ENCODE data around the gene VEZF1.
"Not testable (repeated sequence)": the region's sequence is repeated elsewhere in the genome, so short reads cannot be mapped to it uniquely, and the experiment has no call there.

Gene VEZF1

GRCh38 chr17:57974053-57974824, 13.8 kb downstream of the VEZF1 start:
- not testable (repeated sequence) for DNase-seq (ENCODE audit: low read depth)

DNA sequence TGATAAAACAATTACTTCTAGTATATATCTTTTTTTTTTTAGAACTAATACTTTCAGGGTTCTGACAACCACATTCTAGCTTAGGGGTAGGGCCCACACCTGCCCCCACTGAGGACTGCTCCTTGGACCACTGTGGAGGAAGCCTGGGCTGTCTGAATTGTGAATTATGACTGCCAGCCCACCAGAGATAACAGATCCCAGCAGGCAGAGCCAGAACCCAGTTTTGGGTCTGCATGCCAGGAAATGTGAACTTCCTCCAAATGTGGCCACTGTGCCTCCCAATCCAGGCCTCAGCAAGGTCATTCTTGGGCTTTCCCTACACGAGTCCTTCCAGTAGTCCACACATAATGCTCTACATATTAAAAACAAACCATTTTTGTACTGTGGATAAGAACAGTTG, 15.9 kb downstream of the VEZF1 start:
- no peak for DNase-seq (ENCODE audit: low read depth)

- DNase-seq (ENCODE audit: low read depth): no peak
Observed at GRCh38 chr17:57971572-57971971, 16.5 kb downstream of the VEZF1 start.

DNA sequence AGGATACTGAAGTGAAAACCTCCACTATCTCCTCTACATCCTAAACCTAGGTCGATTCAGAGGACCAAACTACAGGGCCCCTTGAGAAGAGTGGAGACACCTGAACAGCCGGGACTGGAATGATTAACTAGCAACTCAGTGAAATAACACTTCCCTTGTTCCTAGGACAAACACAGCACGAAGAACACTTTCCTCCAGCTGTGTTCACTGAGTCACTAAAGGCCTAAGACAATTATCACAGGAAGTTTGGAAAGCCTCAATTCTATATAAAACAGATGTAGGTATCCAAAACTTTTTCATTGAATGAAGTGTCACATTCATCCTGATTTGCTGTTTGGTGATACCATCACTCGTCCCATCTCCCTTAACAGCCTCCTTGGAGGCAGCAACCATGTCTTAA, 17.3 kb downstream of the VEZF1 start:
- DNase-seq (ENCODE audit: low read depth): no peak

DNA sequence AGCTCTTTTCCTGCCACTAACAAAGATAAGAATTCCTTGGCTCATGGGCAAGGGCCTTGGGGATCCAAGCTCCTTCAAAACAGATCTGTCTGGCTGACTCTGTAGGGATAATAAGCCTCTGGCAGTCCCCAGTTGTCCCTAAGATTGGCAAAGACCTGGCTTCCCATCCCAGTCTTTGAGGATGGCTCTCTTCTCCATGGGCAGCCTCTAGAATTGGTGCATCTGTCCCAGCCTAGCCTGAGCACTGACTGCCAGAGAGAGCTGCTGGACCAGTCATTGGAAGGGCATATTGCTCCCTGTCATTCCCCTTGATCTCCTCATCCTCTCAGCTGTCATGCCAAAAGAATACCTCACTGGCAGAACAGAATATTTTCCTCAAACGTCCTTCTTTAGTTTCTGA, 19.6 kb downstream of the VEZF1 start:
- no peak for DNase-seq (ENCODE audit: low read depth)

DNA sequence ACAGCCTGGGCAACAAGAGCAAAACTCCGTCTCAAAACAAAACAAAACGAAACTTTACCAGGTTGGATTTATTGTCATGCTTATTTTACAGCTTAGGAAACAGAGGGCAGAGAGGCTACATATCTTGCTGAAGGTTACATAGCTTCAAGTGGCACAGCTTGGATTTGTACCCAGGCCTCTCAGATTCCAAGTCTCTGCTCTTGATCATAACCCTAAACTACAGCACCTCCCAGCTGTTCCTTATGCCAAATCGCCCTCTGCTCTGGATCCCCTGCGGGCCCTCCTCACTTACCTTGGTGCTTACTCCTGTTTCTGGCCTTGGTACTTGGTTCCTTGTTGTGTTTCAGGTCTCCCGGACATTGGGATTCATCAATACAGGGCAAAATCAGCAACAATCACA, 21.2 kb downstream of the VEZF1 start:
- DNase-seq (ENCODE audit: low read depth): no peak

- DNase-seq (ENCODE audit: low read depth): no peak
Observed at GRCh38 chr17:57966246-57966645, 21.8 kb downstream of the VEZF1 start.

DNA sequence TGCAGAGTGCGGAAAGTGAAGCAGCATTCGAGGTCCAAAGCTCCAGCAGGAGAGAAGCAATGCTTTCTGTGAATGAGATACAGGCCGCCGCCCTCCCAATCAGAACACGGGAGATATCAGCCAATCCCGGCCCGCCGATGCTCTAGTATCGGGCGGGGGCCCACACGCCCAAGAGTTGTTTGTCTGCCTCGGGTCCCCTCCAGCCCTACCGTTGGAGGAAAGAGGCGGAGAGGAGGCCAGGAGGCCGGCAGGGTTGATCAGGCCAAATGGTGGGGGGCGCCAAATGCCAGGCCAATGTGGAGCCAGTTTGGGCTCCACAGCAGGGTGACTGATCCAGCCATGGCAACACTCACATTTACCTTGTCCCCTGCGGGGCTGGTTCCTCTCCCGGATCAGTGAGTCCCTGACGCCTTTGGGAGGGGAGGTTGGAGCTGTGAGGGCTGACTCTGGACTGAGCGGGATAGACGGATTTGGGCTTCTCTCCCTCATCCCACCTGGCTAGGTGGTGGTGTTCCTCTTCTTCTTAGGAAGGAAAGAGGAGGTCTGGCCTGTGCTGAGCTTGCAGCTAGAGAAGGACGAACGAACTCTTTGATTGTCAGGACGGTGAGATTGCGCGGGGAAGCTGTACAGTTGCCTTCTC, 22.4 kb downstream of the VEZF1 start:
- no peak for DNase-seq (ENCODE audit: low read depth)

GRCh38 chr17:57963149-57963511, 24.9 kb downstream of the VEZF1 start:
- no peak for DNase-seq (ENCODE audit: low read depth)

DNA sequence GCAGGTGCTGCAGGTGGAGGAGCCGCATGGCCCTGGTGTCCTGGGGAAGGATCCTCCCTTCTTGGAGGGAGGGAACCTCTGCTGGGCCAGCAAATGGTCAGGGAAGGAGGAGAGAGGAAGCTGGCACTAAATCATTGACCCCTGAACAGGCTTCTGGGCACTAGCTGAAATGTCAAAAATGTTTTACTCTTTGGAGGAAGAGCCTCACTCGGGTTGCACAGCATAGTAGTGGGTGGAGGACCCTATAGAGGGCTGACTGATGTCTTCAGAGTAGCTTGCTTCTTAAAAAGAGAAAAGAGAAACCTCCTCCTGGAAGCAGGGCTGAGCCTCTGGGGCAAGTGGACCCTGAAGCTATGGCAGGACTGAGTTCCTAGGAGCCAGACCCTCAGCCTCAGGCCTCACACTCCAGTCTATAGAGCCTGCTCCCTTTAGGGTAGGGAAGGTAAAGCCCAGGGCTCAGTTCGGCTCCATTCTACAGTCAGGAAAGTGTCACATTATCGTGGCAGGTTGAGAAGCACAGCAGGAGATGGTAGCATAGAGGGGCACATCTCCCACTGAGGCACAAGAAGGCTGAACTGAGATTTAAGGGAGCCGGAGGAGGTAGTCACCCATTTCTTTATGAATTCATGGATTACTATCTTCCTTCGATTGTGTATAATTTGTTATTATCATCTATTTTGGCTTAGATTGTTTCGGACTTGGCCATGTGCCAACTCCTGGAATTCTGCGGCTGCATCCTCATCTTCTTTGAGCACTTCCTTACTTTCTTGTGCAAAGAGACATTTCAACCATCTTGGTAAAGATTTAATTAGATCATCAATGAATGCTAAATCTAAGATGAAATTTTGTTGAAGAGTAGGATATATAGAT, 25.5 kb downstream of the VEZF1 start:
- no peak for DNase-seq (ENCODE audit: low read depth)

DNA sequence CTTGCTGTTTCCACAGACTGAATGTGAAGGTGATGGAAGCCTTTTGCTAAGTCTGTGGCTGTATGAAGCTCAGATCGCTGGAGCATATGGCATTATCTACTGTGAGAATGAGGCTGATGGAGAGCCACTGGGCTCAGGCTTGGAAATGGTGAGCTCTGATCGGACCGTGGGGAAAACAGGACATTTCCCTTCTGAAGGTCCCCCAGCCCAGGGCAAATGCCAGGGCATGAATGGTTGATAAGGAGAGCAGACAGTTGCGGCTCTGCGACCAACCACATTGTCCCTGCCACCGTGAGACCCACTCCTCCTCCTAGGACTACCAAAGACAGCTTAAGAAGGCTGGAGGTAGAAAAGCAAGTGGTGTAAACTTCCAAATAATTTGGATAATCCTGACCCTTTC, 28.1 kb downstream of the VEZF1 start:
- no peak for DNase-seq (ENCODE audit: low read depth)

DNA sequence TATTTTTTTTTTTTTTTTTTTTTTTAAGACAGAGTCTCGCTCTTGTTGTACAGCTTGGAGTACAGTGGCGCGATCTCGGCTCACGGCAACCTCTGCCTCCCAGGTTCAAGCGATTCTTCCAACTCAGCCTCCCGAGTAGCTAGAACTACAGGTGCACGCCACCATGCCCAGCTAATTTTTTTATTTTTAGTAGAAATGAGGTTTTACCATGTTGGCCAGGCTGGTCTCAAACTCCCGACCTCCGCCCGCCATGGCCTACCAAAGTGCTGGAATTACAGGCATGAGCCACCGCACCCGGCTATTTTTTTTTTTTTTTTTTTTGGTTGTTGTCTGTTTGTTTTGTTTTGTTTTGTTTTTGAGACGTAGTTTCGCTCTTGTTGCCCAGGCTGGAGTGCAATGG, 29.7 kb downstream of the VEZF1 start:
- DNase-seq (ENCODE audit: low read depth): not testable (repeated sequence)

- no peak for DNase-seq (ENCODE audit: low read depth)
Observed at GRCh38 chr17:57957886-57958285, 30.2 kb downstream of the VEZF1 start.

DNA sequence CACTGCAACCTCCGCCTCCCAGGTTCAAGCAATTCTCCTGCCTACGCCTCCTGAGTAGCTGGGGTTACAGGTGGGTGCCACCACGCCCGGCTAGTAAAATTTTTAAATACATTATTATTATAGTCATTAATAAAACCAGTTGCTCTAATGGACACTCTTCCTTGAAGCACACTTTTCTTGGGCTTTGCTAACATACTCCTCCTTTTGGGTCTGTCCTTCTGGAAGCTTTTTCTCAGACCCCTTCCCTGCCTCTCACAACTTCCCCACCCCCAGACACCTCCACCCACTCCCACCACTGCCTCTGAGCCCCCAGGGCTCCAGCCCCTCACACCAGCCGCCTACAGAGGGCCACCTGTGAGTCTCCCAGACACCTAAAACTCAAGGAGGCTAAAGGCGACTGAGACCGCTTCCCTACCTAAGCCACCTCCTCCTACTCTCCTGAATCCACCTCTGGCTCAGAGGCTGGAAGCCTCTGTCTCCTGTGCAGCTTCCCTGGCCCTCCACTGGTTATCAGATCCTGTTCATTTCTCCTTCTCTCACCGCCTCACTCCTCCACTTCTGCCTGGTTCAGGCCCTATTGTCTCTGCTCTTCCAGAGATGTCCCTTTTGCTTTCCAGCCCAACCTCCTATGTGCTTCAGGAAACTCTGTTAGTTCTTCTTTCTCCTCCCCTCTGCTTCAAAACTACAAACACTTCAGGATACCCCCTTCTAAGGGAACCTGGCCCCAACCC, 30.8 kb downstream of the VEZF1 start:
- DNase-seq (ENCODE audit: low read depth): no peak

DNA sequence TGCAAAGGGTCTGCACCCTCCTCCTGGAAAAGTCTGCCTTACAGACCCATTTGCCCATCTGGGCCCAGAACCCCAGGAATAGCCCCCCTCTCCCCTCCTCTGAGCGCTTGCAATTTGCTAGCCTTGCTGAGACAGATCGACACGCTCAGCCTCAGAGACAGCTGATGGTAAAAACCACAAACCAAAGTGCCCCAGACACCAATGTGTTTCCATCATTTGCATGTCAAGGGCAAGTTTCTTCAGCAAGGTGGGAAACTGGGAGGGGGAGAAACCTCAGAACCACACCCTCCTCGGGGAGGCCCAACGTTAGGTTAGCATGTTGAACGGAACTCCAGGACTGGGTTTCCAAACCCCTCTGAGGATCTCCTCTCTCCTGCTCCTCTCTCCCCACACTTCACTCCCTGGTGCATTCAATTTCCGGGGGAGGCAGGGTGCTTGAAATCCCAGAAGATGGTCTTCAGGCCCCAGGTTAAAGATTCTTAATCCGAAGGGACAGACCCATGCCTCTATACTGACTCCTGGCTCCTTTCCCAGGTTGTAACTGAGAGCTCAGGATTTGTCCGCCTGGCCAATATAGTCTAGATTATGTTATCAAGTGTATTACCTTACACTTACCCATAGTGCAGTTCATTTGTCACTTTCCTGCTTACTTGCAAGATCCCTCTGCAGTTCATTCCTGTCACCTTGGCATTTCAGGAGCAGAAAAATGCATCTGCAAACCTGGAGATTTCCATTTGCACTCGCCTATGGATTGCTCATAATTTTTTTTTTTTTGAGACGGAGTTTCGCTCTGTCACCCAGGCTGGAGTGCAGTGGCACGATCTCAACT, 31.5 kb downstream of the VEZF1 start:
- DNase-seq (ENCODE audit: low read depth): no peak

DNA sequence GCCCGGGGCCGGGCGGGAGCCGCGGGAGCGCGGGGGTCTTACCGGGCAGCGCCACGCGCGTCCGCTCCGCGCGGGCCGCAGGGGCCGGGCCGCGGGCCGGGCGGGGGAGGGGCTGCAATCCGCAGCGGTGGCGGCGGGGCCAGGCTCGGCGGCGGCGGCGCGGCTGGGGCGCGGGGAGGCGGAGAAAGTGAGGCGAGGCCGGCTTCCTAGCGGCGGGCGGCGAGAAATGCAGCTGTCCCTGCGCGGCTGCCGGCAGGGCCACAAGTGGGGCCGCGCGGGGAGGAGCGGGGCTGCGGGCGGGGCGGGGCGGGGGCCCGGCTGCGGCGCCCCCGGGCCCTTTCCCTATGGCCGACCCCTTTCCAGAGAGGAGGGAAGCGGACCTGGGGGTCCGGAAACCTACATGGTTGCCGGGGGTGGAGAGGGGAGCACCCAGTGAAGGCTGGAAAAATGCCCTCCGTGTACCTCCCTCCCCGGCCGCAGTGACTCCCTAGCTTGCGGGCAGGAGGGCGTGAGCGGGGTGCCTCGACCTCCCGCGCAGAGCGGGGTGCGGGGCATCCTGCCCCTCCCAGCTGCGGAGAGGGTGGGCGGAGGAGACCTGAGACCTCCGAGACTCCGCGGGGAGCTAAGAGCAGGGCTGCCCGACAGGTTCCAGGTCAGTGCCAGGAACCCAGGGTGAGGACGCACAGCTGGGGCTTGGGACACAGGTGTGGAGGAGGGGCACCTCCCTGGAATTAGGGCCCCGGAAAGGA, 32.7 kb downstream of the VEZF1 start, which contains the start of gene CUEDC1:
Gene CUEDC1 (minus strand): TSS at position 230 of the 749 bp plus-strand sequence. CDS start 69,848 bp downstream, outside the sequence.
- DNase-seq (ENCODE audit: low read depth): no peak

GRCh38 chr17:57954397-57955182, 33.5 kb downstream of the VEZF1 start:
- DNase-seq (ENCODE audit: low read depth): no peak

DNA sequence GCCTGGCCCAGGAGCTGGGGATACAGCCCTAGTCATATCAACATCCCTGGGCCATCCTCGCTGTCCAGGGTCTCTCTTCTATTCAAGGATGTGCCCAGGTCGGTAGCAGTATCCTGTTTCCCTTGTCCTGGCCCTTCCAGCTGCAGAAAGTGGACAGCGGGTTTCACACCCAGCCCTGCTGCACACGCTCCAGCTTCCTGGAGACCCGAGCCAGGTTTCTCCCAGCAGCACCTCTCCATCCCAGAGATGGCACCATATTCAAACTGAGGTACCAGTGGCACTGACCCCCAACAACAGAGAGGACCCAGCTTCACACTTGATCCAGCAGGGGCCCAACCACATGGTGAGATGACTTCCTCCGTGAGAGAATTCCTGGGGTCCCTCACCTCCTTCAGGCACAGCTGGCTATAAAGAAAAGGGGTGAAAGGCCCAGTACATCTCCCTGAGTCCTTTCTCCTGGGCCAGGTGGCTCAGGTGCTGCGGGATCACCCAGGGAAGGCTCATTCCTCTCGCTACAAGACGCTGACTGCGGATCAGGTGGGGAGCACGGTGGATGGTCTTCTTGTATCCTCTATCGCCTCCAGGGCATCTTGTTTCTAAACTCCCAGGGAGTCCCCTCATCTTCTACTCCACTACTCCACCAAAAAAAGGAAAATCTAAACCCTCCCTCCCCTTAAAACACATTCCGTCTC, 34.2 kb downstream of the VEZF1 start:
- no peak for DNase-seq (ENCODE audit: low read depth)

DNA sequence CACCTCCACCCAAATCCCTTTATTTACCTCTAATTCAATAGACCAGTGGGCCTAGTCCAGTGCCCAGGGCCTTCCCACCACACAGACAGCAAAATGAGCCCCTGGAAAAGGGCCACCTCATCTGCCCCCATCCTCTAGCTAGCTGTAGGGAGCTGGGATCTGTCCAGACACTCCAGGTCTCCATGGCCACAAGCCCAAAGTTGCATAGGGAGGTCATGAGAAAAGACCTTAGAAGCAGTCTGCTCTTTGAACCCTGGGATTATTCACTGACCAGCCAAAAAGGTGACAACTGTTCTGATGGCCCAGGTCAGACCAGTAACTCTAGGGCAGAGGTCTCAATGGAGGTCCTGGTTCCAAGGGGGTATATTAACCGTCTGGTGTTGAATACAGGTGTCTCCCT, 34.8 kb downstream of the VEZF1 start:
- no peak for DNase-seq (ENCODE audit: low read depth)
